ENCODE measurements around the gene PTPRD. TPM values are rescaled to one million over a fixed set of nuclear protein-coding genes. Genes with fewer than 3 reads are reported as not detected.

Gene PTPRD
- total and polyA plus RNA-seq, 9 of the 15 experiments (the other 6 are each of a cell fraction or from before 2014, with no cell fraction given) = 0.11 TPM; not detected in 8

DNA sequence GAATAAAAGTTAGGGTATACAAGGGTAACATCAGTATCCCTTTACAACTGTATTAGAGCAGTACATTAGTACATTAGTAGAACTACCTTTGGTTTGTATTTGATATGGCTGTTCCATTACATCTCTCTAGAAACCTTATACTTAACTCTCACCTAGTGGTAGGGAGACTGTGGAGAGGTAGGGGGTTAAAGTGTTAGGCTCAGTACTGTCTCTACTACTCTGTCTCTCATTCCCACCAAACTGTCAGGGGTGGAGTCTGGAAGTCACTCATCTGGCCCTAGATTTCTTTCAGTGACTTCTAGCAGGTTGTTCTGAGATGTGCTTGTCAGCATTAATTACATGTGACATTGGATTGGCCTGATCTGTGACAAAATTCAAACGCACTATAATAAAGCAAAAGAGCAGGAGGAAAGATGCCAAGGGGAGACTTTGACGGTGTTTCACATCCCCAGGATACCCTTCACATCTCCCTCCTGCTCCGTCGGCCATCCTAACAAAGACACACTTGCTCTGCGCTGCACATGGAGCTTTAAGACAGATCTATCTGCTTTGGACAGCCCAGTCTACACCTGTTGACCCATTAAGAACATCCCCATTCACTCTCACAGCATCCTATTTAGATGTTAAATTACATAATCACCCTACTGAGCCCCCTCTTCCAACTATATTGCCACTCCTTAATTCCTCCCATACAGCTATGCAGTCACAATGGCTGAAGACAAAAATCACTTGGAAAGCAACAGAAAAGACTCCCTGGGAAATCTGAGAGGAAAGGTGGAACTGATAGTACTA is 1770.2 kb downstream of the PTPRD start:
- POLR2A ChIA-PET = no interaction called here
- DNase-seq (ENCODE audit: extremely low read depth in 1 of 4, low spot score in 3 of 4) (no peak), FAIRE-seq (no peak), ATAC-seq (no peak)
- Histone ChIP-seq H3K36me3 (ENCODE audit: control insufficient read depth, insufficient read depth, low read length) (no peaks in the 10 kb centered on the region), H3K4me2 (ENCODE audit: insufficient read depth, low read length) (no peak overlapping the region), H2AFZ (ENCODE audit: low read depth, low read length) (no peak overlapping the region), H3K9ac (ENCODE audit: insufficient read depth in 1 of 2, low read depth in 2 of 2, low read length in 2 of 2) (no peak overlapping the region), H3K4me1 (replicated peaks in 1 of 2; ENCODE audit: control insufficient read depth in 2 of 2, insufficient read depth in 2 of 2, low read length in 2 of 2) (no peaks in the 10 kb centered on the region), H3K9me3 (replicated peaks; ENCODE audit: control insufficient read depth, insufficient read depth, low read depth, low read length) (no peaks in the 10 kb centered on the region), H3K4me3 (no peak overlapping the region), H3K27ac (ENCODE audit: extremely low read depth, low read depth, low read length) (no peak overlapping the region), H3K27me3 (ENCODE audit: control insufficient read depth in 2 of 2, insufficient read depth in 2 of 2, low read length in 2 of 2) (no peaks in the 10 kb centered on the region), H3K9me1 (ENCODE audit: control insufficient read depth, insufficient read depth, low read length) (no peaks in the 10 kb centered on the region), H4K20me1 (replicated peaks; ENCODE audit: control insufficient read depth, insufficient read depth, low read length) (no peaks in the 10 kb centered on the region), H3K79me2 (ENCODE audit: control insufficient read depth, insufficient read depth, low read length) (no peaks in the 10 kb centered on the region)
- CTCF ChIA-PET (ENCODE audit: low intra/inter-chr PET ratio) = interaction anchor here (0.6 kb wide), 1 partner anchor 1238 kb away, joined by 3 read pairs; no protein-coding TSS in a partner anchor
- intact Hi-C loops (cut with micrococcal nuclease) = no loop called here
- WGBS (ENCODE audit: insufficient coverage, low coverage, missing lambda C conversion rate) = 0% methylated on average over 5 of the region's 5 CpGs
- BruUV-seq (replicated peaks) = no TSS peak
- in situ Hi-C loops (cut with MboI) = no loop called here
- no peak for TF ChIP-seq RBM25 (IDR thresholded peaks at IDR 0.05; ENCODE audit: low read depth, low read length, severe bottlenecking)
- TF ChIP-seq, protein P1, sequence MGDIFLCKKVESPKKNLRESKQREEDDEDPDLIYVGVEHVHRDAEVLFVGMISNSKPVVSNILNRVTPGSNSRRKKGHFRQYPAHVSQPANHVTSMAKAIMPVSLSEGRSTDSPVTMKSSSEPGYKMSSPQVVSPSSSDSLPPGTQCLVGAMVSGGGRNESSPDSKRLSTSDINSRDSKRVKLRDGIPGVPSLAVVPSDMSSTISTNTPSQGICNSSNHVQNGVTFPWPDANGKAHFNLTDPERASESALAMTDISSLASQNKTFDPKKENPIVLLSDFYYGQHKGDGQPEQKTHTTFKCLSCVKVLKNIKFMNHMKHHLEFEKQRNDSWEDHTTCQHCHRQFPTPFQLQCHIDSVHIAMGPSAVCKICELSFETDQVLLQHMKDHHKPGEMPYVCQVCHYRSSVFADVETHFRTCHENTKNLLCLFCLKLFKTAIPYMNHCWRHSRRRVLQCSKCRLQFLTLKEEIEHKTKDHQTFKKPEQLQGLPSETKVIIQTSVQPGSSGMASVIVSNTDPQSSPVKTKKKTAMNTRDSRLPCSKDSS (IDR thresholded peaks at IDR 0.05; ENCODE audit: low read depth, partially characterized antibody) = no peak
- no peak for TF ChIP-seq HIVEP1 (CRISPR knock-in tag; IDR thresholded peaks at IDR 0.05)
- TF ChIP-seq MAFK (IDR thresholded peaks at IDR 0.05; ENCODE audit: low read length) = no peak
- TF ChIP-seq ATF3 (IDR thresholded peaks at IDR 0.05) = no peak
- TF ChIP-seq ATF3 (CRISPR knock-in tag; conservative IDR thresholded peaks at IDR 0.05) = no peak
- TF ChIP-seq GABPB2 (CRISPR knock-in tag; conservative IDR thresholded peaks at IDR 0.05) = no peak
- no peak for TF ChIP-seq FOXK1 (CRISPR knock-in tag; IDR thresholded peaks at IDR 0.05; ENCODE audit: borderline replicate concordance)
- TF ChIP-seq MEF2A (IDR thresholded peaks at IDR 0.05; ENCODE audit: control insufficient read depth, low read depth, low read length) = no peak
- TF ChIP-seq, protein P2, sequence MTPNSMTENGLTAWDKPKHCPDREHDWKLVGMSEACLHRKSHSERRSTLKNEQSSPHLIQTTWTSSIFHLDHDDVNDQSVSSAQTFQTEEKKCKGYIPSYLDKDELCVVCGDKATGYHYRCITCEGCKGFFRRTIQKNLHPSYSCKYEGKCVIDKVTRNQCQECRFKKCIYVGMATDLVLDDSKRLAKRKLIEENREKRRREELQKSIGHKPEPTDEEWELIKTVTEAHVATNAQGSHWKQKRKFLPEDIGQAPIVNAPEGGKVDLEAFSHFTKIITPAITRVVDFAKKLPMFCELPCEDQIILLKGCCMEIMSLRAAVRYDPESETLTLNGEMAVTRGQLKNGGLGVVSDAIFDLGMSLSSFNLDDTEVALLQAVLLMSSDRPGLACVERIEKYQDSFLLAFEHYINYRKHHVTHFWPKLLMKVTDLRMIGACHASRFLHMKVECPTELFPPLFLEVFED (CRISPR knock-in tag; conservative IDR thresholded peaks at IDR 0.05) = no peak
- TF ChIP-seq EGR1 (conservative IDR thresholded peaks at IDR 0.05) = no peak
- TF ChIP-seq OTX1 (CRISPR knock-in tag; IDR thresholded peaks at IDR 0.05) = no peak
- TF ChIP-seq NR2C1 (IDR thresholded peaks at IDR 0.05) = no peak
- TF ChIP-seq NR2C1 (tag; IDR thresholded peaks at IDR 0.05) = no peak
- no peak for TF ChIP-seq POU5F1 (IDR thresholded peaks at IDR 0.05; ENCODE audit: borderline replicate concordance, low read depth, low read length, partially characterized antibody)
